ENCODE measurements around the gene PEF1.

GRCh38 chr1:31605908-31606427 is 38.7 kb downstream of the PEF1 start:
- no peak for TF ChIP-seq POLR2A (IDR thresholded peaks at IDR 0.05)
- TF ChIP-seq CTCF (IDR thresholded peaks at IDR 0.05), result no peak

Measured in thyroid gland (tissue), 4 donors.